ENCODE data around the gene GABRB1.

GRCh38 chr4:47031011-47031678 lies at the start of gene GABRB1:
- TF ChIP-seq EZH2 (IDR thresholded peaks at IDR 0.05) (no peak), POLR2AphosphoS5 (IDR thresholded peaks at IDR 0.05; ENCODE audit: borderline replicate concordance, low read depth, low read length) (no peak)

Data from SK-N-MC (cell line).